B cell (primary cell): ENCODE measurements around the gene TPK1. TPM values are rescaled to one million over a fixed set of nuclear protein-coding genes. Genes with fewer than 3 reads are reported as not detected.

Source experiments
- ATAC-seq: fragments of 200-7000 bp; cut with Tn5 transposase; one replicate; pipeline ENCODE4 v1.10.0; 2021; ENCODE audit warnings: low read depth, mild to moderate bottlenecking, moderate number of reproducible peaks, moderate library complexity
- CTCF ChIA-PET: fragments of 350-600 bp; sonication (Branson Sonifier 250); formaldehyde crosslinking; loops from one replicate; lab custom pipeline; 2021; ENCODE audit warnings: antibody characterized with exemption, inconsistent platforms; lab: Charles Lee
- POLR2A ChIA-PET: fragments of 350-600 bp; sonication (Branson Sonifier 250); formaldehyde crosslinking; loops from one replicate; lab custom pipeline; 2021; ENCODE audit warnings: antibody characterized with exemption; lab: Charles Lee
- DNase-seq: peaks from one replicate; pipeline ENCODE4 v3.0.0; 2013
- H2AFZ ChIP-seq: 2 replicates; pipeline ENCODE4 v1.6.1; 2012; ENCODE audit warnings: mild to moderate bottlenecking, low read depth, low read length; ENCODE audit not compliant: insufficient read depth, poor library complexity, severe bottlenecking
- H3K27ac ChIP-seq, 2 donors: 1 replicate in 1 of 2; 2 replicates in 1 of 2; pipeline ENCODE4 v1.5.1; 2012 to 2013; ENCODE audit warnings: low read length in 2 of 2, mild to moderate bottlenecking in 2 of 2, moderate library complexity in 1 of 2
- H3K27me3 ChIP-seq, 4 experiments: fragments of 200-600 bp in 1 of 4; sonication (generic) in 1 of 4; replicated peaks in 1 of 4; 1 replicate in 2 of 4; 2 replicates in 2 of 4; pipeline versions ENCODE4 v1.6.1 to v1.7.0; 2013 to 2016; ENCODE audit warnings: low read length in 3 of 4, mild to moderate bottlenecking in 2 of 4, mixed read lengths in 1 of 4, moderate library complexity in 1 of 4; ENCODE audit not compliant: insufficient read depth in 4 of 4, control insufficient read depth in 3 of 4; ENCODE audit errors: control extremely low read depth in 1 of 4
- H3K36me3 ChIP-seq, 2 experiments: replicated peaks in 1 of 2; 1 replicate in 1 of 2; 2 replicates in 1 of 2; pipeline versions ENCODE4 v1.6.1 to v1.7.1; 2013; ENCODE audit warnings: low read length in 1 of 2; ENCODE audit not compliant: insufficient read depth in 2 of 2, control insufficient read depth in 1 of 2; ENCODE audit errors: control extremely low read depth in 1 of 2, extremely low read depth in 1 of 2
- H3K4me1 ChIP-seq, 2 donors: fragments of 200-600 bp in 1 of 2; sonication (generic) in 1 of 2; 1 replicate in 1 of 2; 2 replicates in 1 of 2; pipeline versions ENCODE4 v1.5.1 to v1.6.1; 2013 to 2017; ENCODE audit warnings: low read length in 2 of 2; ENCODE audit not compliant: control insufficient read depth in 2 of 2, insufficient read depth in 2 of 2
- H3K4me2 ChIP-seq: replicated peaks from 2 replicates; pipeline ENCODE3; 2012; ENCODE audit warnings: mild to moderate bottlenecking, low read depth, low read length; ENCODE audit not compliant: poor library complexity, severe bottlenecking
- H3K4me3 ChIP-seq, 5 experiments: fragments of 200-600 bp in 1 of 5; sonication (generic) in 1 of 5; 1 replicate in 3 of 5; 2 replicates in 2 of 5; pipeline versions ENCODE4 v1.5.1 to v1.7.0; 2011 to 2016; ENCODE audit warnings: low read length in 4 of 5, mild to moderate bottlenecking in 4 of 5, low read depth in 2 of 5, control low read depth in 1 of 5, moderate library complexity in 1 of 5; ENCODE audit not compliant: insufficient read depth in 1 of 5; ENCODE audit errors: control extremely low read depth in 1 of 5, extremely low read depth in 1 of 5
- H3K79me2 ChIP-seq: fragments of 200-600 bp; sonication (generic); one replicate; pipeline ENCODE4 v1.6.0; 2016; ENCODE audit warnings: low read length; ENCODE audit not compliant: control insufficient read depth, insufficient read depth
- H3K9ac ChIP-seq: fragments of 200-600 bp; sonication (generic); 2 replicates; pipeline ENCODE4 v1.6.1; 2017; ENCODE audit warnings: mild to moderate bottlenecking, low read length, moderate library complexity
- H3K9me3 ChIP-seq, 3 donors: one replicate each; pipeline versions ENCODE4 v1.6.1 to v1.7.1; 2013; ENCODE audit warnings: low read length in 2 of 3; ENCODE audit not compliant: control insufficient read depth in 2 of 3, insufficient read depth in 1 of 3; ENCODE audit errors: control extremely low read depth in 1 of 3
- H4K20me1 ChIP-seq: 2 replicates; pipeline ENCODE4 v1.6.0; 2012; ENCODE audit warnings: mild to moderate bottlenecking, low read length; ENCODE audit not compliant: insufficient read depth, control insufficient read depth, poor library complexity, severe bottlenecking
- H3K27ac Mint-ChIP-seq: one replicate; pipeline ENCODE4 v1.8.0; 2021; ENCODE audit warnings: mixed read lengths
- H3K27me3 Mint-ChIP-seq: one replicate; pipeline ENCODE4 v1.8.0; 2021; ENCODE audit warnings: mixed read lengths
- H3K4me1 Mint-ChIP-seq: one replicate; pipeline ENCODE4 v1.8.0; 2021; ENCODE audit warnings: mixed read lengths
- H3K4me3 Mint-ChIP-seq: one replicate; pipeline ENCODE4 v1.8.0; 2021; ENCODE audit warnings: mixed read lengths
- H3K9me3 Mint-ChIP-seq: one replicate; pipeline ENCODE4 v1.8.0; 2022; ENCODE audit warnings: mixed read lengths; ENCODE audit not compliant: insufficient read depth
- CTCF ChIP-seq: fragments of 200-600 bp; IDR thresholded peaks from one replicate; pipeline ENCODE4 v1.8.0; 2022; ENCODE audit warnings: antibody characterized with exemption, mild to moderate bottlenecking
- EZH2 ChIP-seq: IDR thresholded peaks from 2 replicates; pipeline ENCODE4 v1.6.1; 2012; ENCODE audit warnings: borderline replicate concordance, low read depth, mild to moderate bottlenecking, moderate library complexity, low read length; ENCODE audit not compliant: insufficient read depth, poor library complexity, severe bottlenecking
- WGBS: methylation state at CpG from one replicate; pipeline ENCODE4 v1.1.5; 2013; ENCODE audit warnings: missing lambda C conversion rate; ENCODE audit not compliant: insufficient coverage; 5-methylcytosine and 5-hydroxymethylcytosine counted together
- intact Hi-C: fragments of 100-400 bp; cut with micrococcal nuclease; formaldehyde crosslinking; loops from one replicate; pipeline ENCODE4 v1.10.0; 2022
- polyA plus RNA-seq: library from polyadenylated mRNA; depleted of rRNA; stranded (reverse); fragments of >200 nt; gene quantifications from 2 replicates; pipeline ENCODE4 v1.2.3, GENCODE V29; 2012
- total RNA-seq, 2 donors: library from RNA; stranded (reverse); fragments of 120-200 nt in 1 of 2; gene quantifications; 1 replicate in 1 of 2; 2 replicates in 1 of 2; pipeline versions ENCODE4 v1.2.3 to v1.2.4, GENCODE V29; 2013 to 2022

TPK1 gene
- total and polyA plus RNA-seq, 2 donors (not counting 1 experiment from before 2014, with no cell fraction given) = 13.7 to 26.4 TPM

- Mint-ChIP-seq H3K27ac (no peak overlapping the region), H3K4me1 (peaks cover 12% of the 10 kb centered on the region), H3K27me3 (no peaks in the 10 kb centered on the region), H3K9me3 (peaks cover 2% of the 10 kb centered on the region), H3K4me3 (no peak overlapping the region)
- no peak overlapping the region for H3K27ac ChIP-seq
- no peaks in the 10 kb centered on the region for H3K27me3 ChIP-seq
- peaks cover 0 to 11% (median 3%) of the 10 kb centered on the region in 3 donors for H3K9me3 ChIP-seq
- POLR2A ChIA-PET = no interaction called here
- no peak overlapping the region for H3K9ac ChIP-seq
- no peak overlapping the region for H3K4me3 ChIP-seq
- DNase-seq (no peak), ATAC-seq (no peak)
- intact Hi-C loops = no loop called here
- TF ChIP-seq CTCF (no peak), EZH2 (no peak)
- no peak overlapping the region for H2AFZ ChIP-seq
- CTCF ChIA-PET = no interaction called here
- H3K4me1 ChIP-seq = peaks cover 1 to 2% of the 10 kb centered on the region in 2 donors
- no peak overlapping the region for H3K4me2 ChIP-seq
- H3K79me2 ChIP-seq = no peaks in the 10 kb centered on the region
- no peaks in the 10 kb centered on the region for H3K36me3 ChIP-seq
- H4K20me1 ChIP-seq = no peaks in the 10 kb centered on the region
Observed at GRCh38 chr7:144468990-144469732, 366.7 kb downstream of the TPK1 start.

- 96% methylated on average over 5 of the region's 5 CpGs for whole genome bisulfite sequencing
- H3K9me3 Mint-ChIP-seq = peaks cover 4% of the 10 kb centered on the region
- H3K9ac ChIP-seq = no peak overlapping the region
- peaks cover 0 to 10% (median 5%) of the 10 kb centered on the region in 3 donors for H3K9me3 ChIP-seq
- no peak overlapping the region for H2AFZ ChIP-seq
- H3K27ac Mint-ChIP-seq = no peak overlapping the region
- H3K36me3 ChIP-seq = no peaks in the 10 kb centered on the region
- no peaks in the 10 kb centered on the region for H3K4me1 Mint-ChIP-seq
- intact Hi-C loops = no loop called here
- no peak overlapping the region for H3K4me3 ChIP-seq
- ChIA-PET POLR2A (no interaction called here), CTCF (no interaction called here)
- H3K27me3 Mint-ChIP-seq = no peaks in the 10 kb centered on the region
- H3K4me3 Mint-ChIP-seq = no peak overlapping the region
- no peaks in the 10 kb centered on the region for H4K20me1 ChIP-seq
- H3K4me1 ChIP-seq = no peaks in the 10 kb centered on the region
- H3K4me2 ChIP-seq = no peak overlapping the region
- no peak for ATAC-seq
- DNase-seq = no peak
- no peaks in the 10 kb centered on the region for H3K79me2 ChIP-seq
- no peak overlapping the region for H3K27ac ChIP-seq
- TF ChIP-seq CTCF (no peak), EZH2 (no peak)
- H3K27me3 ChIP-seq = no peaks in the 10 kb centered on the region
Observed at GRCh38 chr7:144459635-144460034, 376.2 kb downstream of the TPK1 start.
